ENCODE measurements around the gene UACA.

Gene UACA

DNA sequence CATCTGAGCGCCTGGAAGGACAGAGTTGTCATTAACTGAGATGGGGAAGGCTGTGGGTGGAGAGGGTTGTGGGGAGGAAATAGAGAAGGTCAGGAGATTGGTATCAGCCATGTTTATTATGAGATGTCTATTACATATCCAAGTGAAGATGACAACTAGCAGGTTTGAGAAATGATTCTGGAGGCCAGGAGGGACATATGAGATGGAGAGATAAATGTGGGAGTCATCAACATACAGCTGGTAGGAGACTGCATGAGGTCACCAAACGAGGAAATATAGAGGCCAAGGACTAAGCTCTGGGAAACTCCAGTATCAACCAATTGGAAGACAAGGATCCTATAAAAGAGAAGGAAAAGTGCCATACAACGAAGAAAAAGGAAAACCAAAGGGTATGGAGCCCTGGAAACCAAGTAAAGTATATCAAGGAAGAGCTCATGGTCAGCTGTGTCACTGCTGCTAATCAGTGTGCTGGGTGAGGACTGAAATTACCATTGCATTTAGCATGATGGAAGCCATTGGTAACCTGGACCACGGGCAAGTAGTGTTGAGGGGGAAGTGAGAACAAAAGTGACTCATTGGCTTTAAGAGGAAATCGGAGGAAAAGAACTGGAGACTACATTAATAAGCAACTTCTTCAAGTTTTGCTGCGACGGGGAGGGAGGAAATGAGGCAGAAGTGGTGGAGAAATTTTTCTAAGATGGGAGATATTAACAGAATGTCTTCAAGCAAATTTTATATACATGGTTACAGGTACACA lies 14.0 kb upstream of the UACA start:
- H3K4me1 ChIP-seq, result peaks cover 2% of the 10 kb centered on the region; the same call in 1 of the 2 replicates
- no peak for DNase-seq
- TF ChIP-seq CTCF (IDR thresholded peaks at IDR 0.05; ENCODE audit: low read depth, low read length), result no peak
- H3K4me3 ChIP-seq (ENCODE audit: low read depth, low read length), result no peak overlapping the region
- no peaks in the 10 kb centered on the region for H3K36me3 ChIP-seq
- 0 out of 2 replicates have a peak, but pooled peaks cover 5% of the 10 kb centered on the region for H3K27me3 ChIP-seq
- H3K9me3 ChIP-seq, result no peaks in the 10 kb centered on the region

GRCh38 chr15:70775160-70775559 lies 11.8 kb upstream of the UACA start:
- no peaks in the 10 kb centered on the region for H3K9me3 ChIP-seq
- peaks cover 8% of the 10 kb centered on the region; the same call in 1 of the 2 replicates for H3K27me3 ChIP-seq
- TF ChIP-seq CTCF (IDR thresholded peaks at IDR 0.05; ENCODE audit: low read depth, low read length), result no peak
- no peaks in the 10 kb centered on the region for H3K36me3 ChIP-seq
- DNase-seq, result no peak
- peaks cover 2% of the 10 kb centered on the region; the same call in 1 of the 2 replicates for H3K4me1 ChIP-seq
- H3K4me3 ChIP-seq (ENCODE audit: low read depth, low read length), result no peak overlapping the region

- no peak for TF ChIP-seq CTCF (IDR thresholded peaks at IDR 0.05; ENCODE audit: low read depth, low read length)
- H3K4me3 ChIP-seq (ENCODE audit: low read depth, low read length), result no peak overlapping the region
- DNase-seq, result no peak
- H3K9me3 ChIP-seq, result no peaks in the 10 kb centered on the region
- H3K36me3 ChIP-seq, result no peaks in the 10 kb centered on the region
- H3K27me3 ChIP-seq, result peaks cover 23% of the 10 kb centered on the region
- H3K4me1 ChIP-seq, result peaks cover 1% of the 10 kb centered on the region; the same call in 1 of the 2 replicates
Measured at GRCh38 chr15:70772402-70772801, 9.0 kb upstream of the UACA start.

DNA sequence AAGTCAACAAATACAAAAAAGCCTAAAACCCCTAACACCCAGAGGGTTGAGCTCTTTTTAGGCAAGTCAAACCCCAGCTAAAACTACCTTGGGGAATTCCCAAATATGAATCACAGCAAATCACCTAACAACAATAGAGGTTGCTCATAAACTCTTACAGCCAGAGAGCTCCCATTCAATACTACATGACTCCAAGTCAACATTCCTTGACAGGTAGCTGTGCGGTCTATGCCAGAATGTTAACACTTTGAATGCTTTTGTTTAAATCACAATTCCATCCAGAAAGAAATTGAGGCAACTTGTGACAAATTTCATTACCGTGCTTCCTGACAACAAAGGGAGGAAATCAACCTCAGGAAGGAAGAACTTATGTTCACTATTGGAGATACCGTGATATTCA lies 7.5 kb upstream of the UACA start:
- no peak for TF ChIP-seq CTCF (IDR thresholded peaks at IDR 0.05; ENCODE audit: low read depth, low read length)
- Histone ChIP-seq H3K4me1 (no peaks in the 10 kb centered on the region), H3K4me3 (ENCODE audit: low read depth, low read length) (no peak overlapping the region)

DNA sequence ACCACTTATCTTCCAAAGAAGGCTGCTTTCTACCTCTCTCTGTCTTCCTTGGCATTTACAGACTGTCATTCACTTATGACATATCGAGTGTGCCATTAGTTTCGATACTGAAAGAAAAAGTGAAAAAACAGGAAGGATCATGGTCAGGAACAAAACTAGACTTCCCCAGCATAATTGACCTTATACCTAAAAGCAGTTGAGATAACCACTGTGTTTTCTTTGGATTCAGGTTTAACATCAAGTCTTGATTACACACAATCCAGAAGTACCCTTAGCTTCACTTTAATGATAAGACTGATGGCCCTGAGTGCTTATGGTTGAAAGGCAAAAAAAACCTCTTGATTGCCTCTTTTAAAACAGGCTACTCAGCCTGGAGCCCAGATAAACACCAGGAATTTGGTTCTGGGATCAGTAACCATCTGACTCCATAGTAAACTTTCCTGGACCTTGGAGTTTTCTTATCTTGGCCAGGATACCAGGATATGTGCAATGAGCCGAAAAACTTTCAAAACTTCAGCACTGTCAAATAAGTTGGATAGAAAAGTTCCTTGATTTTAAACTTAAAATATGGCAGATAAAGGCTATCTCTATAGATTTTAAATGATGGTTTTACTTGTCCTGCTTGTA lies 5.0 kb upstream of the UACA start:
- no peak for TF ChIP-seq CTCF (IDR thresholded peaks at IDR 0.05; ENCODE audit: low read depth, low read length)
- H3K4me1 ChIP-seq, result no peaks in the 10 kb centered on the region
- no peaks in the 10 kb centered on the region for H3K9me3 ChIP-seq
- H3K27me3 ChIP-seq, result peaks cover 50% of the 10 kb centered on the region
- H3K36me3 ChIP-seq, result no peaks in the 10 kb centered on the region
- no peak for DNase-seq
- H3K4me3 ChIP-seq (ENCODE audit: low read depth, low read length), result no peak overlapping the region

More for the DNA sequence above, 7.5 kb upstream of the UACA start:
- Histone ChIP-seq H3K27me3 (peaks cover 30% of the 10 kb centered on the region), H3K9me3 (no peaks in the 10 kb centered on the region), H3K36me3 (no peaks in the 10 kb centered on the region)
- DNase-seq, result no peak

- no peak for TF ChIP-seq CTCF (IDR thresholded peaks at IDR 0.05; ENCODE audit: low read depth, low read length)
- no peak overlapping the region for H3K4me3 ChIP-seq (ENCODE audit: low read depth, low read length)
Measured at GRCh38 chr15:70767667-70768066, 4.3 kb upstream of the UACA start.

More at GRCh38 chr15:70767667-70768066, 4.3 kb upstream of the UACA start:
- H3K9me3 ChIP-seq, result no peaks in the 10 kb centered on the region
- no peaks in the 10 kb centered on the region for H3K4me1 ChIP-seq
- H3K36me3 ChIP-seq, result no peaks in the 10 kb centered on the region
- no peak for DNase-seq
- H3K27me3 ChIP-seq, result peaks cover 52% of the 10 kb centered on the region
